NCI-H748 treated with DMSO at 0.1 percent for 48 hours (cell line): ENCODE data around the gene GAN.
"Not testable (repeated sequence)": the region's sequence is repeated elsewhere in the genome, so short reads cannot be mapped to it uniquely, and the experiment has no call there.

Experiments
- DNase-seq: peaks from one replicate; lab custom pipeline; 2025; lab: John Stamatoyannopoulos, UW

The GAN gene

GRCh38 chr16:81307770-81308169 lies 7.0 kb upstream of the GAN start:
- no peak for DNase-seq

- DNase-seq, result no peak
Observed at GRCh38 chr16:81310045-81310644, 4.6 kb upstream of the GAN start.

- no peak for DNase-seq
Observed at GRCh38 chr16:81311762-81312161, 3.0 kb upstream of the GAN start.

GRCh38 chr16:81313701-81314602 lies 810 bp upstream of the GAN start:
- DNase-seq, result peak; percentile 0

GRCh38 chr16:81315271-81316175 lies 761 bp downstream of the GAN start:
- no peak for DNase-seq

GRCh38 chr16:81316176-81316496 lies 1.4 kb downstream of the GAN start:
- no peak for DNase-seq

- DNase-seq, result no peak
Observed at GRCh38 chr16:81318711-81319110, 3.9 kb downstream of the GAN start.

- no peak for DNase-seq
Observed at GRCh38 chr16:81319221-81319912, 4.6 kb downstream of the GAN start.

GRCh38 chr16:81321039-81321438 lies 6.3 kb downstream of the GAN start:
- no peak for DNase-seq

GRCh38 chr16:81321536-81321935 lies 6.8 kb downstream of the GAN start:
- no peak for DNase-seq

GRCh38 chr16:81324808-81325207 lies 10.0 kb downstream of the GAN start:
- no peak for DNase-seq

- no peak for DNase-seq
Observed at GRCh38 chr16:81327011-81327410, 12.2 kb downstream of the GAN start.

- DNase-seq, result no peak
Observed at GRCh38 chr16:81327447-81328196, 12.9 kb downstream of the GAN start.

GRCh38 chr16:81329947-81330346 lies 15.2 kb downstream of the GAN start:
- no peak for DNase-seq

GRCh38 chr16:81333356-81333755 lies 18.6 kb downstream of the GAN start:
- DNase-seq, result no peak

- no peak for DNase-seq
Observed at GRCh38 chr16:81335669-81336068, 20.9 kb downstream of the GAN start.

GRCh38 chr16:81337097-81337496 lies 22.3 kb downstream of the GAN start:
- no peak for DNase-seq

GRCh38 chr16:81345172-81345571 lies 30.4 kb downstream of the GAN start:
- DNase-seq, result not testable (repeated sequence)

- DNase-seq, result no peak
Observed at GRCh38 chr16:81347425-81347824, 32.7 kb downstream of the GAN start.

- DNase-seq, result no peak
Observed at GRCh38 chr16:81349608-81350305, 35.0 kb downstream of the GAN start.

- no peak for DNase-seq
Observed at GRCh38 chr16:81350306-81350615, 35.5 kb downstream of the GAN start.
